Measurements from ENCODE around the gene RHBDL3.
A peak's percentile ranks its signal among the peaks of the same experiment; 100 is the strongest.

The RHBDL3 gene

DNA sequence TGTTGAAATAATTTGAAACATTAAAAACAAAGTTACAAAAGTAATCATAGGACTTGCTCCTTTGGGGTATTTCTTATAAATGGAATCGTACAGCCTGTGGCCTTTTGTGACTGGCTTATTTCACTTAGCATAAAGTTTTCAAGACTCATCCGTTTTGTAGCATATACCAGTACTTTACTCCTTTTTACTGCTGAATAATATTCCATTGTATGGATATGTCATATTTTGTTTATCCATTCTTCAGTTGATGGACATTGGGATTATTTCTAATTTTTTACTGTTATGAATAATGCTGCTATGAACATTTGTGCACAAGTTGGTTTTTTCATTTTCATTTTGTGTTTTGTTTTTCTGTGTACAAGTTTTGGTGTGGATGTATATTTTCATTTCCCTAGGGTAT lies 30.0 kb upstream of the RHBDL3 start:
- TF ChIP-seq, protein P1, sequence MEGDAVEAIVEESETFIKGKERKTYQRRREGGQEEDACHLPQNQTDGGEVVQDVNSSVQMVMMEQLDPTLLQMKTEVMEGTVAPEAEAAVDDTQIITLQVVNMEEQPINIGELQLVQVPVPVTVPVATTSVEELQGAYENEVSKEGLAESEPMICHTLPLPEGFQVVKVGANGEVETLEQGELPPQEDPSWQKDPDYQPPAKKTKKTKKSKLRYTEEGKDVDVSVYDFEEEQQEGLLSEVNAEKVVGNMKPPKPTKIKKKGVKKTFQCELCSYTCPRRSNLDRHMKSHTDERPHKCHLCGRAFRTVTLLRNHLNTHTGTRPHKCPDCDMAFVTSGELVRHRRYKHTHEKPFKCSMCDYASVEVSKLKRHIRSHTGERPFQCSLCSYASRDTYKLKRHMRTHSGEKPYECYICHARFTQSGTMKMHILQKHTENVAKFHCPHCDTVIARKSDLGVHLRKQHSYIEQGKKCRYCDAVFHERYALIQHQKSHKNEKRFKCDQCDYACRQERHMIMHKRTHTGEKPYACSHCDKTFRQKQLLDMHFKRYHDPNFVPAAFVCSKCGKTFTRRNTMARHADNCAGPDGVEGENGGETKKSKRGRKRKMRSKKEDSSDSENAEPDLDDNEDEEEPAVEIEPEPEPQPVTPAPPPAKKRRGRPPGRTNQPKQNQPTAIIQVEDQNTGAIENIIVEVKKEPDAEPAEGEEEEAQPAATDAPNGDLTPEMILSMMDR (IDR thresholded peaks at IDR 0.05; ENCODE audit: low read depth, low read length), result no peak
- H3K27me3 ChIP-seq (ENCODE audit: insufficient read depth, low read depth, severe bottlenecking), result no peaks in the 10 kb centered on the region
- no peak overlapping the region for H3K4me3 ChIP-seq (ENCODE audit: low read depth, low read length)
- no peaks in the 10 kb centered on the region for H3K9me3 ChIP-seq (ENCODE audit: severe bottlenecking)
- no peak for DNase-seq
- H3K36me3 ChIP-seq, result no peaks in the 10 kb centered on the region
- H3K27ac ChIP-seq, result no peak overlapping the region

DNA sequence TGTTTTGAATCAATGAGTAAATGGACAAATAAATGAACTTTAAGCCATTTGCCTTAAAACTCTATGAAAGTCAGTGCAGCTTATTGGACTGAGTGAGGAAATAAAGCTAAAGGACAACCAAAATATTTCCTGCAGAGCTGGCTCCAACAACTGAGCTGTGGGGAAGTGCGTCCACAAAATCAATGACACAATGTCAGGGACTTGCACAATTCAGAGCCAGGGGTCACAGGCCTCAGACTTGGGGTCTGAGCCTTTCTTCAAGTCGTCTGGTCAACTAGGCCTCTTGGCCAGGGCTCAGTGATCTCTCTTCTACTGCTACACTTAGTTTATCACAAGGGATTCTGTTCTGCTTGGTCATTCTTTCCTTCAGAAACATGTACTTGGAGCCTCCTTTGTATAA lies 26.2 kb upstream of the RHBDL3 start:
- H3K27me3 ChIP-seq (ENCODE audit: insufficient read depth, low read depth, severe bottlenecking), result no peaks in the 10 kb centered on the region
- no peak for DNase-seq
- no peak overlapping the region for H3K4me3 ChIP-seq (ENCODE audit: low read depth, low read length)
- H3K9me3 ChIP-seq (ENCODE audit: severe bottlenecking), result no peaks in the 10 kb centered on the region
- no peaks in the 10 kb centered on the region for H3K36me3 ChIP-seq
- TF ChIP-seq, protein P1 (IDR thresholded peaks at IDR 0.05; ENCODE audit: low read depth, low read length), result no peak
- no peak overlapping the region for H3K27ac ChIP-seq

DNA sequence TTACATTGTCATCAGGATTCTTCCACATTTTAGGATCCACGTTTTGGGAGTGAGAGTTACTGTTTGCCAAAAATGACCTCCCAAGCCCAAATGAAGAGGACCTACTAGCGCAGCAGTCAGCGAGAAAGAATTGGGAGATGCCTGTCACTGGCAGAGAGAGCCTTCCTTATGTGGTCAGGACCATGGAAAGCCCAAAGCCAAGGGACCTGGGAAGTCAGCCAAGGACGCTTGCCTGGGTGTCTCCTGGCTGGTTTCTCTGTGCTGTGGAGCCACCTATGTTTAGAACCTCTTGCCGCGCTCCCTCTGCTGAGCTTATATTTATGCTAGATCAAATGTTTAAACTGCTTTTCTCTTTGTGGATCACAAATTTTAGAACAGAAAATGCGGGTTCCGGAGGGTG lies 24.9 kb upstream of the RHBDL3 start:
- Histone ChIP-seq H3K9me3 (ENCODE audit: severe bottlenecking) (no peaks in the 10 kb centered on the region), H3K36me3 (no peaks in the 10 kb centered on the region), H3K27ac (no peak overlapping the region), H3K27me3 (ENCODE audit: insufficient read depth, low read depth, severe bottlenecking) (no peaks in the 10 kb centered on the region), H3K4me3 (ENCODE audit: low read depth, low read length) (no peak overlapping the region)
- TF ChIP-seq, protein P1 (IDR thresholded peaks at IDR 0.05; ENCODE audit: low read depth, low read length), result 0 out of 2 replicates have a peak, but pooled peaks have one; percentile 4
- no peak for DNase-seq

DNA sequence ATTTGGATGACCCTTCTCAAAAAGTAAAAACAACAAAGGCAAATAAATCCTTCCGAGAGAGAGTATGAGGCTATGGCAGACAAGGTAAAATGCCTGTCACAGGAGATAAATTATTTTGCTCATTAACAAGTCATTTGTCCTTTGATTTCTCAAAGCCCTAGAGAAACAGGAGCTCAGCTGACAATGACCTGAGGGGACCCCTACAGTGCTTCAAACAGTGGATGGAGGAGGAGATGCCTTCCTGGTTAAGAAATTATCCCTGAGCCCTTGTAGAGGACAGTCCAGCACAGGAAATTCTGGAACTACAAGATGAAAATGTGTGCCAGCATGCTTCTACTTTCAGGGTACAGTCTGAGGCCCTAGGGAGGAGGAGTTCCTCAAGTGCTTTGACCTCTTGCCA lies 24.0 kb upstream of the RHBDL3 start:
- DNase-seq, result no peak
- no peak overlapping the region for H3K27ac ChIP-seq
- no peak overlapping the region for H3K4me3 ChIP-seq (ENCODE audit: low read depth, low read length)
- no peaks in the 10 kb centered on the region for H3K9me3 ChIP-seq (ENCODE audit: severe bottlenecking)
- TF ChIP-seq, protein P1 (IDR thresholded peaks at IDR 0.05; ENCODE audit: low read depth, low read length), result no peak
- H3K27me3 ChIP-seq (ENCODE audit: insufficient read depth, low read depth, severe bottlenecking), result no peaks in the 10 kb centered on the region
- no peaks in the 10 kb centered on the region for H3K36me3 ChIP-seq

DNA sequence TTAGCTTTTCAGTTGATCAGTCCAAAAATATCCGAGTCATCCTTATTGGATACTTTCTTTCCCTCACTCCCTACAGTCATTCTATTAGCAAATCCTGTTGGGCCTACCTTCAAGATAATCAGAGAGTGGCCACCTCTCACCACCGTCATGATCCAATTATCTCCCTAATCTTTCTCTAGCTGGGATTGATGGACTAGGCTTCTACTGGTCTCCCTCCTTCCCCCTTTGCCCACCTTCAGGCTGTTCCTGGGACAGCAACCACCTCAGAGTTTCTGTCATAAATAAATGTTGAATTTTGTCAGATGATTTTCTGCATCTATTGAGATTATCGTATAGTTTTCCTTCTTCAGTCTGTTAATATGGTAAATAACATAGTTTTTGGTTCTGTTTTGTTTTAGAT lies 16.2 kb upstream of the RHBDL3 start:
- Histone ChIP-seq H3K36me3 (no peaks in the 10 kb centered on the region), H3K27ac (no peak overlapping the region), H3K9me3 (ENCODE audit: severe bottlenecking) (no peaks in the 10 kb centered on the region), H3K4me3 (ENCODE audit: low read depth, low read length) (no peak overlapping the region), H3K27me3 (ENCODE audit: insufficient read depth, low read depth, severe bottlenecking) (no peaks in the 10 kb centered on the region)
- TF ChIP-seq, protein P1 (IDR thresholded peaks at IDR 0.05; ENCODE audit: low read depth, low read length), result 0 out of 2 replicates have a peak, but pooled peaks have one; percentile 11
- DNase-seq, result peak; percentile 44

DNA sequence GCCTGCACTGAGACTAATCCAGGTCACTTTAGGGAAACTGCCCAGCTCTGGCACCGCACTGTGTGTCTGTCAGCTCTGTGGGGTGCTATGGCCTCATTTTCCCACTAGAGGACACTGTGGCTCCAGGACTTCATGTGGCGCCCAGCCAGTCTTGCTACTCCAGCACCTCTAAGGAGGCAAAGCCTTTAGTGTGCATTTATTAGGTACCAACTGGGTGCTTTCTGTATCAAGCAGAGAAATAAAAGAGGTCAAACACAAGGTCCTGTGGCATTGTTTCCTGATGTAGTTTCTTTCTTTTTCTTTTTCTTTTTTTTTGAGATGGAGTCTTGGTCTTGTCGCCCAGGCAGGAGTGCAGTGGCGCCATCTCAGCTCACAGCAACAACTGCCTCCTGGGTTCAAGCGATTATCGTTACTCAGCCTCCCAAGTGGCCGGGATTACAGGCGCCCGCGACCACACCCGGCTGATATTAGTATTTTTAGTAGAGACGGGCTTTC lies 12.5 kb upstream of the RHBDL3 start:
- H3K27ac ChIP-seq, result peak overlapping the region; percentile 35; the same call in 1 of the 2 replicates
- no peaks in the 10 kb centered on the region for H3K9me3 ChIP-seq (ENCODE audit: severe bottlenecking)
- TF ChIP-seq, protein P1 (IDR thresholded peaks at IDR 0.05; ENCODE audit: low read depth, low read length), result peak; percentile 95
- no peak overlapping the region for H3K4me3 ChIP-seq (ENCODE audit: low read depth, low read length)
- H3K36me3 ChIP-seq, result no peaks in the 10 kb centered on the region
- peak; percentile 90 for DNase-seq
- no peaks in the 10 kb centered on the region for H3K27me3 ChIP-seq (ENCODE audit: insufficient read depth, low read depth, severe bottlenecking)
